Measurements from ENCODE around the gene BRMS1.
A peak's percentile ranks its signal among the peaks of the same experiment; 100 is the strongest.

Gene BRMS1

GRCh38 chr11:66339686-66340483 is 5.0 kb downstream of the BRMS1 start:
- H3K4me1 ChIP-seq (ENCODE audit: insufficient read depth, low read length): peaks cover 25% of the 10 kb centered on the region
- peaks cover 42% of the 10 kb centered on the region for H3K36me3 ChIP-seq (ENCODE audit: insufficient read depth, low read length)
- H3K27ac ChIP-seq (ENCODE audit: low read depth, low read length): no peak overlapping the region
- no peaks in the 10 kb centered on the region for H3K9me3 ChIP-seq (ENCODE audit: low read length)
- no peak overlapping the region for H3K4me3 ChIP-seq (ENCODE audit: low read depth in 1 of 2, low read length in 2 of 2)
- H3K27me3 ChIP-seq (ENCODE audit: control insufficient read depth in 1 of 2, insufficient read depth in 2 of 2, low read length in 2 of 2): no peaks in the 10 kb centered on the region
- no peak overlapping the region for H3K9ac ChIP-seq (ENCODE audit: low read length)

GRCh38 chr11:66339162-66339675 is 5.7 kb downstream of the BRMS1 start:
- H3K27me3 ChIP-seq (ENCODE audit: control insufficient read depth in 1 of 2, insufficient read depth in 2 of 2, low read length in 2 of 2): no peaks in the 10 kb centered on the region
- peaks cover 22% of the 10 kb centered on the region for H3K4me1 ChIP-seq (ENCODE audit: insufficient read depth, low read length)
- H3K9me3 ChIP-seq (ENCODE audit: low read length): no peaks in the 10 kb centered on the region
- no peak overlapping the region for H3K9ac ChIP-seq (ENCODE audit: low read length)
- H3K27ac ChIP-seq (ENCODE audit: low read depth, low read length): no peak overlapping the region
- H3K36me3 ChIP-seq (ENCODE audit: insufficient read depth, low read length): peaks cover 42% of the 10 kb centered on the region
- H3K4me3 ChIP-seq (ENCODE audit: low read depth in 1 of 2, low read length in 2 of 2): no peak overlapping the region

- Histone ChIP-seq H3K36me3 (ENCODE audit: insufficient read depth, low read length) (peaks cover 42% of the 10 kb centered on the region), H3K27me3 (ENCODE audit: control insufficient read depth in 1 of 2, insufficient read depth in 2 of 2, low read length in 2 of 2) (peaks cover 0 to 3% of the 10 kb centered on the region in 2 donors), H3K4me3 (ENCODE audit: low read depth in 1 of 2, low read length in 2 of 2) (no peak overlapping the region), H3K9ac (ENCODE audit: low read length) (no peak overlapping the region), H3K9me3 (ENCODE audit: low read length) (no peaks in the 10 kb centered on the region), H3K4me1 (ENCODE audit: insufficient read depth, low read length) (peaks cover 15% of the 10 kb centered on the region), H3K27ac (ENCODE audit: low read depth, low read length) (no peak overlapping the region)
These were observed 6.4 kb downstream of the BRMS1 start for GRCh38 chr11:66338276-66339161.

- H3K36me3 ChIP-seq (ENCODE audit: insufficient read depth, low read length): peaks cover 42% of the 10 kb centered on the region
- peaks cover 10% of the 10 kb centered on the region for H3K4me1 ChIP-seq (ENCODE audit: insufficient read depth, low read length)
- H3K9ac ChIP-seq (ENCODE audit: low read length): no peak overlapping the region
- H3K4me3 ChIP-seq (ENCODE audit: low read depth in 1 of 2, low read length in 2 of 2): no peak overlapping the region
- no peaks in the 10 kb centered on the region for H3K9me3 ChIP-seq (ENCODE audit: low read length)
- peaks cover 0 to 8% of the 10 kb centered on the region in 2 donors for H3K27me3 ChIP-seq (ENCODE audit: control insufficient read depth in 1 of 2, insufficient read depth in 2 of 2, low read length in 2 of 2)
- H3K27ac ChIP-seq (ENCODE audit: low read depth, low read length): no peak overlapping the region
These were observed 7.6 kb downstream of the BRMS1 start for GRCh38 chr11:66337103-66337899.

- Histone ChIP-seq H3K27ac (ENCODE audit: low read depth, low read length) (no peak within 1 kb of the TSS), H3K36me3 (ENCODE audit: insufficient read depth, low read length) (peaks cover 36% of the 10 kb centered on the region), H3K4me1 (ENCODE audit: insufficient read depth, low read length) (peaks cover 10% of the 10 kb centered on the region)
These were observed 8.4 kb downstream of the BRMS1 start, which contains the start of gene RIN1 for GRCh38 chr11:66336234-66337102. RIN1 (minus strand) TSS chr11:66336434; CDS start chr11:66336402, 32 bp downstream.

GRCh38 chr11:66335531-66336233 is 9.2 kb downstream of the BRMS1 start:
- H3K9ac ChIP-seq (ENCODE audit: low read length): peak overlapping the region; percentile 25
- H3K4me3 ChIP-seq (ENCODE audit: low read depth in 1 of 2, low read length in 2 of 2): peak overlapping the region; percentile 43 to 63
- H3K9me3 ChIP-seq (ENCODE audit: low read length): no peaks in the 10 kb centered on the region
- peaks cover 10% of the 10 kb centered on the region for H3K4me1 ChIP-seq (ENCODE audit: insufficient read depth, low read length)
- H3K36me3 ChIP-seq (ENCODE audit: insufficient read depth, low read length): peaks cover 29% of the 10 kb centered on the region
- peaks cover 0 to 8% of the 10 kb centered on the region in 2 donors for H3K27me3 ChIP-seq (ENCODE audit: control insufficient read depth in 1 of 2, insufficient read depth in 2 of 2, low read length in 2 of 2)
- H3K27ac ChIP-seq (ENCODE audit: low read depth, low read length): no peak overlapping the region

More at GRCh38 chr11:66336234-66337102, 8.4 kb downstream of the BRMS1 start, which contains the start of gene RIN1:
- Histone ChIP-seq H3K9ac (ENCODE audit: low read length) (peak within 1 kb of the TSS; percentile 25), H3K4me3 (ENCODE audit: low read depth in 1 of 2, low read length in 2 of 2) (peak within 1 kb of the TSS; percentile 43 to 63), H3K27me3 (ENCODE audit: control insufficient read depth in 1 of 2, insufficient read depth in 2 of 2, low read length in 2 of 2) (peaks cover 0 to 8% of the 10 kb centered on the region in 2 donors), H3K9me3 (ENCODE audit: low read length) (no peaks in the 10 kb centered on the region)

- Histone ChIP-seq H3K36me3 (ENCODE audit: insufficient read depth, low read length) (peaks cover 21% of the 10 kb centered on the region), H3K4me1 (ENCODE audit: insufficient read depth, low read length) (peaks cover 10% of the 10 kb centered on the region), H3K9ac (ENCODE audit: low read length) (no peak overlapping the region), H3K27ac (ENCODE audit: low read depth, low read length) (no peak overlapping the region), H3K9me3 (ENCODE audit: low read length) (no peaks in the 10 kb centered on the region), H3K27me3 (ENCODE audit: control insufficient read depth in 1 of 2, insufficient read depth in 2 of 2, low read length in 2 of 2) (peaks cover 0 to 8% of the 10 kb centered on the region in 2 donors), H3K4me3 (ENCODE audit: low read depth in 1 of 2, low read length in 2 of 2) (peak overlapping the region in 1 of 2 donors; percentile 63)
These were observed 10.1 kb downstream of the BRMS1 start for GRCh38 chr11:66334605-66335442.

- no peak overlapping the region for H3K9ac ChIP-seq (ENCODE audit: low read length)
- H3K36me3 ChIP-seq (ENCODE audit: insufficient read depth, low read length): peaks cover 13% of the 10 kb centered on the region
- no peak overlapping the region for H3K27ac ChIP-seq (ENCODE audit: low read depth, low read length)
- H3K4me3 ChIP-seq (ENCODE audit: low read depth in 1 of 2, low read length in 2 of 2): no peak overlapping the region
- peaks cover 10% of the 10 kb centered on the region for H3K4me1 ChIP-seq (ENCODE audit: insufficient read depth, low read length)
- peaks cover 0 to 8% of the 10 kb centered on the region in 2 donors for H3K27me3 ChIP-seq (ENCODE audit: control insufficient read depth in 1 of 2, insufficient read depth in 2 of 2, low read length in 2 of 2)
- no peaks in the 10 kb centered on the region for H3K9me3 ChIP-seq (ENCODE audit: low read length)
These were observed 10.9 kb downstream of the BRMS1 start for GRCh38 chr11:66333896-66334604.
